Smooth muscle cell (in vitro differentiated cells): ENCODE results near the gene VSNL1. TPM values are rescaled to one million over a fixed set of nuclear protein-coding genes. Genes with fewer than 3 reads are reported as not detected.

ENCODE experiments used
- DNase-seq: peaks from one replicate; lab custom pipeline; 2025; ENCODE audit not compliant: unreplicated experiment; lab: John Stamatoyannopoulos, UW
- H2AFZ ChIP-seq: fragments of 200-600 bp; sonication (generic); 2 replicates; pipeline ENCODE4 v1.6.0; 2016; ENCODE audit warnings: antibody characterized with exemption, low read depth, mild to moderate bottlenecking
- H3F3A ChIP-seq: fragments of 200-600 bp; sonication (generic); 2 replicates; pipeline ENCODE4 v1.6.0; 2017; ENCODE audit warnings: antibody characterized with exemption, low read depth
- H3K27ac ChIP-seq: fragments of 200-600 bp; sonication (generic); 2 replicates; pipeline ENCODE4 v1.5.1; 2016; ENCODE audit warnings: low read depth, mild to moderate bottlenecking
- H3K27me3 ChIP-seq: fragments of 200-600 bp; sonication (generic); 2 replicates; pipeline ENCODE4 v1.6.1; 2016; ENCODE audit warnings: low read depth, mild to moderate bottlenecking
- H3K36me3 ChIP-seq: fragments of 200-600 bp; sonication (generic); 2 replicates; pipeline ENCODE4 v1.5.1; 2016; ENCODE audit warnings: low read depth
- H3K4me1 ChIP-seq: fragments of 200-600 bp; sonication (generic); 2 replicates; pipeline ENCODE4 v1.5.1; 2016; ENCODE audit warnings: low read depth
- H3K4me2 ChIP-seq: fragments of 200-600 bp; sonication (generic); 2 replicates; pipeline ENCODE4 v1.6.0; 2016; ENCODE audit warnings: mild to moderate bottlenecking
- H3K4me3 ChIP-seq: fragments of 200-600 bp; sonication (generic); 2 replicates; pipeline ENCODE4 v1.5.1; 2016; ENCODE audit warnings: mild to moderate bottlenecking
- H3K79me2 ChIP-seq: fragments of 200-600 bp; sonication (generic); 2 replicates; pipeline ENCODE4 v1.6.0; 2016; ENCODE audit warnings: low read depth, mild to moderate bottlenecking
- H3K9ac ChIP-seq: fragments of 200-600 bp; sonication (generic); 2 replicates; pipeline ENCODE4 v1.6.0; 2016; ENCODE audit warnings: low read depth
- H3K9me3 ChIP-seq: fragments of 200-600 bp; sonication (generic); replicated peaks from 2 replicates; pipeline ENCODE4 v1.5.1; 2016; ENCODE audit warnings: low read depth
- H4K20me1 ChIP-seq: fragments of 200-600 bp; sonication (generic); 2 replicates; pipeline ENCODE4 v1.6.0; 2016; ENCODE audit warnings: low read depth
- CTCF ChIP-seq: fragments of 200-600 bp; sonication (generic); IDR thresholded peaks from 2 replicates; pipeline ENCODE4 v1.5.1; 2017; ENCODE audit warnings: borderline replicate concordance, mild to moderate bottlenecking, antibody characterized with exemption; ENCODE audit not compliant: insufficient read depth, poor library complexity, severe bottlenecking
- WGBS: methylation state at CpG from one replicate; pipeline ENCODE4 v1.1.7; 2016; ENCODE audit warnings: low lambda C conversion rate; 5-methylcytosine and 5-hydroxymethylcytosine counted together
- polyA plus RNA-seq: library from polyadenylated mRNA; unstranded; fragments of >200 nt; fragmentation: Nextera tagmentation; extraction: Ambion mirVana; gene quantifications from 2 replicates; pipeline ENCODE4 v1.2.1, GENCODE V29; 2016
- total RNA-seq: library from RNA; depleted of rRNA; stranded (reverse); fragments of >200 nt; gene quantifications from 2 replicates; pipeline ENCODE4 v1.2.3, GENCODE V29; 2014

The VSNL1 gene
- total and polyA plus RNA-seq, 2 experiments from 2014 or later, result 2.8 to 4.5 TPM

GRCh38 chr2:17667898-17668297, 127.4 kb downstream of the VSNL1 start:
- Histone ChIP-seq H3K36me3 (peaks cover 3% of the 10 kb centered on the region), H3K4me3 (no peak overlapping the region), H4K20me1 (no peaks in the 10 kb centered on the region), H3K4me1 (no peaks in the 10 kb centered on the region), H3K4me2 (no peak overlapping the region), H3K27ac (no peak overlapping the region), H3F3A (no peaks in the 10 kb centered on the region), H2AFZ (no peak overlapping the region), H3K79me2 (no peaks in the 10 kb centered on the region), H3K9me3 (no peaks in the 10 kb centered on the region), H3K9ac (no peak overlapping the region), H3K27me3 (no peaks in the 10 kb centered on the region)
- no peak for DNase-seq
- TF ChIP-seq CTCF, result no peak
- WGBS, result 88% methylated on average over 1 of the region's 1 CpG

GRCh38 chr2:17672583-17673317, 132.3 kb downstream of the VSNL1 start:
- no peaks in the 10 kb centered on the region for H3K9me3 ChIP-seq
- H3F3A ChIP-seq, result no peaks in the 10 kb centered on the region
- DNase-seq, result no peak
- no peaks in the 10 kb centered on the region for H4K20me1 ChIP-seq
- no peak for TF ChIP-seq CTCF
- peak overlapping the region; percentile 70 for H3K4me2 ChIP-seq
- H3K27ac ChIP-seq, result peak overlapping the region; percentile 77
- no peak overlapping the region for H3K4me3 ChIP-seq
- WGBS, result 76% methylated on average over 7 of the region's 7 CpGs
- H3K4me1 ChIP-seq, result no peaks in the 10 kb centered on the region
- H3K79me2 ChIP-seq, result no peaks in the 10 kb centered on the region
- H3K36me3 ChIP-seq, result peaks cover 5% of the 10 kb centered on the region
- H3K27me3 ChIP-seq, result no peaks in the 10 kb centered on the region
- H2AFZ ChIP-seq, result no peak overlapping the region
- peak overlapping the region; percentile 21 for H3K9ac ChIP-seq

- Histone ChIP-seq H3K27me3 (no peaks in the 10 kb centered on the region), H4K20me1 (no peaks in the 10 kb centered on the region), H3K4me3 (no peak overlapping the region), H2AFZ (no peak overlapping the region), H3K27ac (no peak overlapping the region), H3K9me3 (no peaks in the 10 kb centered on the region), H3F3A (no peaks in the 10 kb centered on the region), H3K4me1 (no peaks in the 10 kb centered on the region), H3K79me2 (no peaks in the 10 kb centered on the region), H3K4me2 (no peak overlapping the region), H3K9ac (no peak overlapping the region), H3K36me3 (peaks cover 5% of the 10 kb centered on the region)
- no peak for TF ChIP-seq CTCF
- DNase-seq, result no peak
Measured at GRCh38 chr2:17674817-17675216, 134.3 kb downstream of the VSNL1 start.

GRCh38 chr2:17680119-17680518, 139.6 kb downstream of the VSNL1 start:
- H3K4me1 ChIP-seq, result no peaks in the 10 kb centered on the region
- WGBS, result 89% methylated on average over 3 of the region's 3 CpGs
- H3K27me3 ChIP-seq, result no peaks in the 10 kb centered on the region
- H3F3A ChIP-seq, result no peaks in the 10 kb centered on the region
- H4K20me1 ChIP-seq, result no peaks in the 10 kb centered on the region
- H3K9ac ChIP-seq, result no peak overlapping the region
- peaks cover 5% of the 10 kb centered on the region for H3K79me2 ChIP-seq
- peaks cover 9% of the 10 kb centered on the region for H3K36me3 ChIP-seq
- H3K9me3 ChIP-seq, result no peaks in the 10 kb centered on the region
- H3K27ac ChIP-seq, result peak overlapping the region; percentile 43
- no peak overlapping the region for H2AFZ ChIP-seq
- no peak for DNase-seq
- no peak for TF ChIP-seq CTCF
- no peak overlapping the region for H3K4me3 ChIP-seq
- no peak overlapping the region for H3K4me2 ChIP-seq
